SK-N-MC (cell line): ENCODE data around the gene ZNHIT3.

ENCODE experiments used
- EZH2 ChIP-seq: fragments of 200-600 bp; sonication (generic); IDR thresholded peaks from one replicate; pipeline ENCODE4 v1.6.1; 2017; ENCODE audit warnings: antibody characterized with exemption
- FOXP2 ChIP-seq: optimal IDR thresholded peaks from 2 replicates; pipeline ENCODE3; 2011; ENCODE audit warnings: mild to moderate bottlenecking, moderate library complexity; ENCODE audit not compliant: insufficient read depth; ENCODE audit errors: extremely low read length, control extremely low read depth
- POLR2AphosphoS5 ChIP-seq: IDR thresholded peaks from 2 replicates; pipeline ENCODE4 v1.6.1; 2012; ENCODE audit warnings: mild to moderate bottlenecking, low read depth, low read length, borderline replicate concordance

GRCh38 chr17:36514856-36515255, 28.4 kb downstream of the ZNHIT3 start:
- TF ChIP-seq POLR2AphosphoS5: no peak
- TF ChIP-seq EZH2: no peak
- TF ChIP-seq FOXP2: no peak
